ENCODE results near the gene ZDHHC7.
"Not testable (repeated sequence)": the region's sequence is repeated elsewhere in the genome, so short reads cannot be mapped to it uniquely, and the experiment has no call there.

The ZDHHC7 gene

DNA sequence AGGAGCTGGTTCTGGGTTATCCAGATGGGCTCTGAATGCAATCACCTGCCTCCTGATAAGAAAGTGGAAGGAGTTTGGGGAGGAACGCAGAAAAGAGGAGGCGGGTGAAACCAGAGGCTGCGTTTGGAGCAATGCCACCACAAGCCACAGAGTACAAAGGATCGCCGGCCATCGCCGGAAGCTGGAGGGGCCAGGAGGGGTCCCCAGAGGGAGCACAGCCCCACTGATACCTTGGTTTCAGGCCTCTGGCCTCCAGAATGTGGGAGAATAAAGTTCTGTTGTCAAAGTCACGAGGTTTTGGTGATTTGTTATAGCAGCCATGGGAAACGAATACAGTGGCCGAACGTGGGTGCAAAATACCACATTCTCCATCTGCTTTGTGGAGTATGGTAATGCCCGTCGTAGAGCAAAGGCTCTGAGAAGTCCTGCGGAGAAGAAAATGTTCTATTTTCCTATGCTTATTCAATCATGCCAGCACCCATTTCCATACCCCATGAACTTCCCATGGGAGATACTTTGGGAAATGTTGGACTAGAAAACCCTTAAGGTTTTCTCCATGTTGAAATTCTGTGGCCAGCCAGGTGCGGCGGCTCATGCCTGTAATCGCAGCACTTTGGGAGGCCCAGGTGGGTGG lies 51.4 kb downstream of the ZDHHC7 start:
- DNase-seq: no peak

DNA sequence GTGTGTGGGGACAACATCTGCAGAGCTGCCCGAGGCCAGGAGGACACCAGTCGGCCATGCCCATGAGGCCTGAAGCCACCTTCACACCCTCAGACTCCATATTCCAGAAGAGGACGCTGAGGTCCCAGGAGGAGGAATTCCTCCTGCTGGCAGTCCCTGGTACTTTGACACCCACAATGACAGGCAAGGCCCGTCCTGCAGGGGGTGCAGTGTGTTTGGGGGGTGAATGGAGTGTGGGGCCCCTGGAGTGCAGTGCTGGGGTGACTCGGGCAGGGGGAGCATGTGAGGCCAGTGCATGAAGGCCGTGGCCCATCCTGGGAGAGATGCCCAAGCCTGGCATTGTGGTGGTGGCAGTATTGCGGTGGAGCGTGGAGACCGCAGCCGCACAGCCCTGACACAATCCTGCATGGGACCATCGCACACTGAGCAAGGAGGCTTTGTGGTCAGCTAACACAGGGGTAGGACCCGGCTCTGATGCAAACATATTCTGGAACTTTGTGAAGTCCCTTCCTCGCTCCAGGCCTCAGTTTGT lies 52.2 kb downstream of the ZDHHC7 start:
- no peak for DNase-seq

DNA sequence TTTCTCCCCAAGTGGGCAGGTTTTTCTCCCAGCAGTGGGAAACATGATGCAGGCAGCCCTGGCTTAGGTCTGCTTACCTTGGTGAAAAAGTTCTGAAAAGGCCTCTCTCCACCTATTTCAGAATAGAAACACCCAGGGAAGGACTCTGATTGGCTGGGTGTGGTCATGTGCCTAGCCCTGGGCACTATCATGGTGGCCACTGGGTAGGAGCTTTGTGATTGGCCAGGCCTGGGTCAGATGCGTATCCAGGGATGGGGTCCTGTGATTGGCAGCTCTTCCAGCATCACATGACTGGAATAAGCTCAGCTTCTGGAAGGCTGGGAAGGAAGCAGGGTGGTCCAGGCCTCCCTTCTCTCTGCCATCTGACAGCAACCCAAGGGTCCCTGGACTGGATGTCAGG lies 53.5 kb downstream of the ZDHHC7 start:
- DNase-seq: no peak

DNA sequence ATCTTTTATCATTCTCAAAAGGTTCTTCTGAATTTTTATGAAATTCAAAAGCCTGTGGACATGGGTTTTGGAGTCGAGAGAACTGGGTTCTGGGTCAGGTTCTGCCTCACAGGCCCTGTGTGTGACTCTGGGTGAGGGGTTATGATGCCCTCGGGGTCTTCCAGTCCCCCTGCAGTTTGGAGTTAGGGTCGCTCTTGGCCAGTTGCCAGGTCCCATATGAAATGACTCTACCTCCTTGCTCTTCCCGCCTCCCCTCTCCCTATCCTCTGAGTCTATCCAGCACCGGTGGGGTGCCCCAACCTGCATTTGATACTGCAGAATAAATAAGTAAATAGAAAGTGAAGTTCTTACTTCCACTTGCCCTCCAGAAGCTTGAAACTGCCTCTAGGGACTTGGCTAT lies 54.1 kb downstream of the ZDHHC7 start:
- DNase-seq: no peak

DNA sequence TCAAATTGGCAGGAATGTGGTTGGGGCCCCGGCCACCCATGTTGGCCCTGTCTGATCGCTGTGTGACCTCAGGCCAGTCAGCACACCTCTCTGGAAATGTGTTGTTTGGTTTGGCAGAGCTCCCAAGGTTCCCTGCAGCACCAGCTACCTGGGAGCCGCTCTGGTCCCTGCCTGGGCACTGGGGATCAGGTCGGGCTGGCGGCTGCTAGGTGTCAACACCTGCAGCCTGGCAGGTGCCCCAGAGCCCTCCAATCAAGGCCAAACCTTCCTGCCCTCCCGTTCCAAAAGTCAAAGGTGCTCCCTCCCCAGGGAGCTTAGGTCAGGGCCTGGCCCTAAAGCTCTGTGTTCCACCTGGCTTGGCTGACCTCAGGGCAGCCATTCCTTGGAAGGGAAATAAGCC lies 55.9 kb downstream of the ZDHHC7 start:
- no peak for DNase-seq

DNA sequence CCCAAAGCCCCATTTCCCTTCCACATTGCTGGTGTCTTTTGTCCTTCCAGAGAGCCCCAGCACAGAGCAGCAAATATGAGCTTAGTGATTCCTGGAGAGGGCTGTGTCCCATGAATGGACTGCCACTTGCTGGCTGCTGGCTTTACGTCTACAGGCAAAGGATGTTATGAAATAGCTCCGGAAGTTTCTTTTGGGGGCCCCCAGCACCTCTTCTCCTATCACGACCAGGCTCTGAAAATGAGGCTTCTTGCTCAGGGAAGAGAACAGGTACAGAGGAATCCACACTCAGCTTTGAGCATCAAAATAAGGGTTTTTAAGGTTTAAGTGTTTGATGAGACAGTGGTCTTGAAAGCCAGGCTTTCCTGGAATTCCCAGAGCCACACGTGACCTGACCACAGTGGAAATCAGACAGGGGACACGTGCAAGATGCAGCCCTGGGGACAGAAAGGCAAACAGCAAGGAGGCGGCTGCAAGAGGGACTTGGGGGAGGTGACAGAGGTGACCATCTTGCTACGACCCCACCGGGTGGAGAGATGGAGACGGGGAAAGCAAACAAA lies 58.1 kb downstream of the ZDHHC7 start:
- DNase-seq: no peak

DNA sequence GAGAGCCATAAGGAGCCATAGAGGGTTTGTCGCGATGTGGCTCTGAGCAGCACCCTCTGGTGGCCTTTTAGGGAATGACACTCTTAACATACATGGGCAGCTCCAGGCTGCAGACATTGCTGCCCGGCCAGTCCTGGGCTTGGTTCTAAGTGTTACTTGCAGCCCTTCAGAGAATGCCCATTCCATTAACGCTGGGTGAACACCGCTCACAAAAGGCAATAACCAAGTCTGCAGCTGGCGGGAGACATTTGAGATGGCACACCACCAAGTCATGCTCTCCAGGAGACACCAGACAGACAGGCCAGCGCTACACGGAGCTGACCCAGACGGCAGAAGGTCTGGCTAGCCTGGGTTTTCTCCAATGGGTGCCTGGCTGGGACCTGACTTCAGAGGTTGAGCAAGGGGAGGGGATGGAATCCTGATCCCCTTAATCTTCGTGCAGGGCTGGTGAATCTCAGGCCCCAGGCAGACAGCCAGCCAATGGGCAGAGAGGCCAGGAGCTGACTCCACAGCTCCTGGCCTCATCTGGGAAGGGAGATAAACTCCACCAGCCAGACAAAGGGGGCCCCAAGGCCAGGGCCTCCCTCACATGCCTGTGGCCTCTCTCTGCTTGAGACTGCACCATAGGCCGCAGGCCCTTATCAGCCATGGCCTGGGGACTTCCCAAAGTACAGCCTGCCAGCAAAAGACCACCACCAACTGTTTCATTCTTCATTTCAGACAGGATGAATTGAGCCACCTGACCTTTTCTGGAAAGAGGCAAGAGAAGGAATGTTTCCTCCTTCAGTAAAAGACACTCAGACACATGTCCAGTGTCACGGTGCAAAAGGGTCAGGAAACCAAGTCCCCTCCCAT lies 58.8 kb downstream of the ZDHHC7 start:
- DNase-seq: peak; percentile 79

DNA sequence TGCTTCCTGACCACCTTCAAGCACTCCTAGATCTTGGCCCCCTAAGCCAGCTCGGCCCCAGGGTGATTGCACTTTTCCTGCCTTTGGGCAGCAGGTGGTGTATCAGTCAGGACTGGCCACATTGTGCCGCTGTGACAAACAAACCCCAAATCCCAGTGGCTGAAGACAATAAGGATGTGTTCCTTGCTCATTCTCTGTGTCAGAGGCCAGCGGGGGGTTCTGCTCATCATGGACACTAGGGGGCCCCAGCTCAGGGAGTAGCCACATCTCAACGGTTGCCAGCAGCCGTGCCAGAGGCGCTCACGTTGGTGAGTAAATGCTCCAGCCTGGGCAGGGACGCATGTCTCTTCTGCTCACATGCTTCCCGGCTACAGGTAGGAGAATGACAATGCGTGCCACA lies 60.4 kb downstream of the ZDHHC7 start:
- DNase-seq: peak; percentile 61

DNA sequence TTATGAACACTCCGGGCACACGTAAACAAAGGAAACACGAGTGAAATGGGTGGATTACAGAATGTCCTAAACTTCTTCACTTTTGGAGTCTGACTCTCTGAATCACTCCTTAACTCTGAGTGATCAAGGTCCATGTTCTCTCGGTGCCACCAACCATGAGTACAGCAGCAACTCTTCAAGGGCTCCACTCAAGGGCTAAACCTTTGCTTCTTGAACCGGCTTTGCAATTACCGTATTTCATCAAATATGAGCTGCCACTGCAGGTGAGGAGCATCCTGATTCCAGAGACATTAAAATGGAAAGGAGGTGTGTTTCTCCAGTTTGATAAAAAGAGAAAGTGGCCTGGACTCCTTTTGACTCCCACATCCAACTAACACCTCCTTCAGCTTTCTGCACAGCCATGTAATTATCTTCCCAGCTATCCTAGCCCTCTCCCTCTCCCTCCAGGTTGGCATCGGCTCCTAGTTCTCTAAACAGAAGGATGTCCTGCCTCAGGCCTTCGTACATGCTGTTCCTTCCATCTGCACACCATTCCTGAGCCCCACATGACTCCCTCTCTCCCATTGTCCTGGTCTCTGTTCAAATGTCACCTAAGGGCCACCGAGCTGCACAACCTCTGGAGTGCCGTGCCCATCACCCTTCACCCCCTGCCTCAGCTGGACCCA lies 61.4 kb downstream of the ZDHHC7 start:
- no peak for DNase-seq

DNA sequence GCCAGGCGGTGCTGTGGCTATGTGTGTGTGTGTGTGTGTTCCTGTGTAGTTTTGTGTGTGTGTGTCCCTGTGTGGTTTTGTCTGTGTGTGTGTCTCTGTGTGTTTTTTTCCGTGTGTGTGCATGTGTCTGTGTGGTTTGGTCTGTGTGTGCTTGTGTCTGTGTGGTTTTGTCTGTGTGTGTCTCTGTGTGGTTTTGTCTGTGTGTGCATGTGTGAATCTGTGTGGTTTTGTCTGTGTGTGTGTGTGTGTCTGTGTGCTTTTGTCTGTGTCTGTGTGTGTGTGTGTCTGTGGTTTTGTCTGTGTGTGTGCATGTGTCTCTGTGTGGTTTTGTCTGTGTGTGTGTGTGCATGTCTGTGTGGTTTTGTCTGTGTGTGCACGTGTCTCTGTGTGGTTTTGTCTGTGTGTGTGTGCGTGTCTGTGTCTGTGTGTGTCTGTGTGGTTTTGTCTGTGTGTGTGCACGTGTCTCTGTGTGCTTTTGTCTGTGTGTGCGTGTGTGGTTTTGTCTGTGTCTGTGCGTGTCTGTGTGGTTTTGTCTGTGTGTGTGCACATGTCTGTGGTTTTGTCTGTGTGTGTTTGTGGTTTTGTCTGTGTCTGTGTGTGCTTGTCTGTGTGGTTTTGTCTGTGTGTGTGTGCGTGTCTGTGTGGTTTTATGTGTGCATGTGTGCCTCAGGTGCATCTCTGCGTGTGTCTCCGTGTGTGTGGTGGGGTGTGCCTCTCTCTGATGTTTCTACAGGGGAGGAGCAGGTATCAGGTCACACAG lies 62.3 kb downstream of the ZDHHC7 start:
- no peak for DNase-seq

DNA sequence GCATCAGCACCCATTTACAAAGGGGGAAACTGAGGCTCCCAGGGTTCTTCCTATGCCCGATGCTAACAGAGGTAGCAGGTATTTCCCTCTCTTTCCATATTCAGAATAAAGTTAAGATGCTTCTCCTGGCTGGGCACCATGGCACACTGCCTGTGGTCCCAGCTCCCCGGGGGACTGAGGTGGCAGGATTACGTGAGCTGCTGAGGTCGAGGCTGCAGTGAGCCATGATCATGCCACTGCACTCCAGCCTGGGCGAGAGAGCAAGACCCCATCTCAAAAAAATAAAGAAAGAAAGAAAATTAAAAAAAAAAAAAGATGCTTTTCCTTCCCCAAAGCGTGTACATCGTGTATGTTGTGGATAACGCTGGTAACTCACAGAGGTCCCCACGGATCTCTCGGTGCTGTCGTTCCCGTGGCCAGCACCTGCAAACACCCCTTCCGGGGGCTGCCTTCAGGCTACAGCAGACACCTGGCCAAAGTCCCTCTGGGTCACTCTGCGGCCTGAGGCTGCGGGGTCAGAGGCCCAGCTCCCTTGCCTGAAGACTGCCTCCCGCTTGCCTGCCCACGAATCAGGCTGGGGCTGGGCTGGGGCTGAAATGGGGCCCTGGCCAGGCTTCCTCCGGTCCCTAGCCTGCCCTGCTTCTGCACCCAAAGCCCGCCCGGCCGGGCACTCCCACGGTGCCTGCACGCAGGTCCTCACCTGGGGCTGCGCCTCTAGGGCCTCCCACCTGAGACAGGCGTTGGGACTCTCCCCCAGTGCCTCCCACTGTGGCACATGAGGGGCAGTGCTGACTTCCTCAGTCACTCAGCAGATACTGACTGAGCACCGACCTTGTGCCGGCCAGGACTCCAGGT lies 63.1 kb downstream of the ZDHHC7 start:
- no peak for DNase-seq

DNA sequence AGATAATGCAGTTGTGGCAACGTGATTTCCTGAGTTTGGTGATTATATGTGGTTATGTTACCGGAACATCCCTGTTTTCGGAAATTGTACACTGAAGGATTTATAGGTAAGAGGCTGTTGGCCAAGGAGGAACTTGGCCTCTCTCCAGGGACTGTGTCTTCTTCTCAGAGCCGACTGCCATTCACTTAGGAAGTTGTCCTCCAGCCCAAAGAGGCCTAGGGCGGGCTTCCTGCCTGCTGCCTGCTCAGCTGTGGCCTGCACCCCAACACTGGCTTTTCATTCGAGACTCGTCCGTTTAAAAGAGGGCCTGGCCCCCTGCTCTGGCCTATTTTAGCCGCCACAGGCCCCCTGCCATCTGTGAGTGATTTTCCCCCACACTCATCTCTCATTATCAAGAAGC lies 64.3 kb downstream of the ZDHHC7 start:
- no peak for DNase-seq

DNA sequence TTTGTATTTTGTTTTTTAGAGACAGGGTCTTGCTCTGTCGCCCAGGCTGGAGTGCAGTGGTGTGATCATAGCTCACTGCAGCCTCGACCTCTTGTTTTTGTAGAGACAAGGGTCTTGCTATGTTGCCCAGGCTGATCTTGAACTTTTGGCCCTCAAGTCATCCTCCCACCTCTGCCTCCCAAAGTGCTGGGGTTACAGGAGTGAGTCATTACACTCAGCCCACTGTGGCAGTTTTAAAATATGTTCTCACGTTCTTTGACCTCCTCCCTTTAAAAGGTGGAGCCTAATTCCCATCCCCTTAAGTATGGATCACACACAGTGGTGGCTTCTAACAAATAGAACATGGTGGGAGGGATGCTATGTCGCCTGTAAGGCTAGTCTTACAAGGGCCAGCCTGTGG lies 67.7 kb downstream of the ZDHHC7 start:
- DNase-seq: no peak

DNA sequence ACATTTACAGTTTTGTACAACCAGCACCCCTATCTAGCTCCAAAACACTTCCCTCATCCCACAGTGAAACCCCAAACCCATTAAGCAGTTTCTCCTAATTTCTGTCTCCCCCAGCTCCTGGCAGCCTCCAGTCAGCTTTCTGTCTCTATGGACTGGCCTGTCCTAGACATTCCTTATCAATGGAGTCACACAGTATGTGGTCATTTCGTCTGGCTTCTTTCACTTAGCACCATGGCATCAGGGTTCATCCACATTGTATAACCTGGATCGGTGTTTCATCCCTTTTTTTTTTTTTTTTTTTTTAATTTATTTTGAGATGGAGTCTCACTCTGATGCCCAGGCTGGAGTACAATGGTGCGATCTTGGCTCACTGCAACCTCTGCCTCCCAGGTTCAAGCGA lies 68.5 kb downstream of the ZDHHC7 start:
- DNase-seq: no peak

DNA sequence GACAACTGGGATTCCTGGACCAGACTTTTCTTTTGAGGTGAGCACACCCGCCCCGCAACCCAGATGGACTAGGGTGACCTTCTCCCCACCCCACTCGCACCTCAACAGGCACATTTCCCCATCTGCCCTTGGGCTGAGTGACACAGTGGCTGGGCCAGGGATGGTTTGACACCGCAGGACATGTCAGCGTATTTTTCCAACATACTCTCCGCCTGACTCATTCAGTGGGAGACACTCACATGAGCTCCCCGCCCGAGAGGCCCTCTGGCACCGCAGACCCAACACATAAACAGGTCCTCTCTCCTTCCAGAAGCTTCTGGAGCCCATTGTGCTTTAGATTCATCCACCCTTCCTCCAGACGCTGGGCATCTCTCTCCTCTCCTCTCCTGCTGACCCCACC lies 69.4 kb downstream of the ZDHHC7 start:
- no peak for DNase-seq

DNA sequence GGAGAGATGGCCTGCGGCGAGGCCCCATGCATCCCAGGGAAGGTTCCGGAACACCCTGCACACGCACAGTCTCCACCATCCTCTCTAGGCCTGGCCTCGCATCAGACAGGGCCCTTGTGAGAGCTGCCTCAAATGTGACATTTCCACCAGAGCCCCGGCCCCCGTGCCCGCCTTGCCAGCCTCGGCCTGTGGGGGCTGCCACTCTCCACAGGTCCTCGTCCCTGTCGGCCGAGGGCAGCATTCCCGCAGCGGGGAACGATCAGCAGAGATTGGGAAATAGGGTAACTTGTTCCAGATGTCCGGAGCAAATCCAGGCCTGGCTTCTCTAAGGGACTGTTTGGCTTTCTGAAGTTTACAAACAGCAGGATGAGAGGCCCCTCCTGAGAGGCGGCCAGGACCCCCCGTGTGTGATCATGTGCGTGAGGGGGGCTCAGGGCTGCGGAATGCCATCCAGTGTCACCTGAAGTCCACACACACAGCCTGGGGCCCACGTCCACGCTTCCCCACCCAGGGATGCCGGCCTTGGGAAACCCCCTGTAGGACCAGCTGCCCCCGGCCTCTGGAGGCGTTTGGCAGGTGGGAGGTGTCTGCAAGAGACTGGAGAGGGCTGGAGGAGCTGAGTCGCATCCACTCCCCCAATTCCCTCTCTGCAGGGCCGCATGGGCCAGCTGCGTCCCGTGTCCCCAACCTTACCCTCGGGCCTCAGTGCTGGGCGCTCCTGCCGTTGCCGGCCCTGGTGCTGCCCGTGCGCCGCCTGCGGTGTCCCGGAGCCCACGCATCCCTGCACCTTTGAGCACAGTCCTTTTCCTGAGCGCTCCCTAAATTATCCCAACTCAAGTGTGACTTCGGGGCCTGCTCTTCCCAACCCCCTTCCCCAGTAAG lies 70.4 kb downstream of the ZDHHC7 start:
- no peak for DNase-seq

DNA sequence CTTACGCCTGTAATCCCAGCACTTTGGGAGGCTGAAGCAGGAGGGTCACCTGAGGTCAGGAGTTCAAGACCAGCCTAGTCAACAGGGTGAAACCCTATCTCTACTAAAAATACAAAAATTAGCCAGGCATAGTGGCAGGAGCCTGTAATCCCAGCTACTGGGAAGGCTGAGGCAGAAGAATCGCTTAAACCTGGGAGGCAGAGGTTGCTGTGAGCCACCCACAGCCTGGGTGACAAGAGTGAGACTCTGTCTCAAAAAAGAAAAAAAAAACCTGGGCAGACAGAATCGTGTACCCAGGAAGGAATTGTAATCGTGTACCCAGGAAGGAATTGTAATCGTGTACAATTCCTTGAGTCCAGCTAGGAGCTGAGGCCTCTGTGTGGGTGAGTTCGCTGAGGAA lies 72.7 kb downstream of the ZDHHC7 start:
- DNase-seq: not testable (repeated sequence)

DNA sequence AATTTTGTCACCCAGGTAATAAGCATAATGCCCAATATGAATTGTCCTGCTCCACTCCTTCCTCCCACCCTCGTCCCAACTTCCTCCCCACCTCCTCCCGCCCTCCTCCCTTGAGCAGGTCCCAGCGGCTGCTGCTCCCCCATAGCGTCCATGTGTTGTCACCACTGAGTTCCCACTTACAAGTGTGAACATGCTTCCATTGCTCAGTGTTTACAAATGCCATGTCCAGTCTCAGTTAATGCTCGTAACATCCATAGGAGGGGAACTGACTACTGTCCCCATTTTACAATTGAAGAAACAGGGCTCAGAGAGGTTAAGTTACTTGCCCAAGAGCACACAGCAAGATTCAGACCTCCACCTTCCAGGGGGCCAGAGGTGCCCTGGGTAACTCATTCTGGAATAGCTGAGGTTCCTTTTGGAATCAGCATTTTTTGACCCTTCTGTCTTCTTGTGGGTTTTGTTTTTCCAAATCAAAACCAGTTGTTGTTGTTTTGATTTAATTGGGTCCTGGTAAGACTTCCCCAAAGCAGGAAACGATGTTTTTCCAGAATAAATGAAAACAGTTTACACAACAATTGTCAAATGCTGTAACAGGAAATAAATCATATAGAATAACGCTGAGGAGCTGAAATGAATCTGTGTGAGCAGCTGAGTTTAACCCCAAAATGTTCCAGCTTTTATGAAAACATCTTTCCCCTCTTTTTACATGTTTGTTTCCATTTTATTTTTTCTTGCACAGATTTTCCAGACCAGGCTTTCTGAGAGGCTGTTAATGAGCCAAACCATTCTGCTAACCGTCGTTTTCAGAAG lies 73.9 kb downstream of the ZDHHC7 start:
- DNase-seq: no peak

DNA sequence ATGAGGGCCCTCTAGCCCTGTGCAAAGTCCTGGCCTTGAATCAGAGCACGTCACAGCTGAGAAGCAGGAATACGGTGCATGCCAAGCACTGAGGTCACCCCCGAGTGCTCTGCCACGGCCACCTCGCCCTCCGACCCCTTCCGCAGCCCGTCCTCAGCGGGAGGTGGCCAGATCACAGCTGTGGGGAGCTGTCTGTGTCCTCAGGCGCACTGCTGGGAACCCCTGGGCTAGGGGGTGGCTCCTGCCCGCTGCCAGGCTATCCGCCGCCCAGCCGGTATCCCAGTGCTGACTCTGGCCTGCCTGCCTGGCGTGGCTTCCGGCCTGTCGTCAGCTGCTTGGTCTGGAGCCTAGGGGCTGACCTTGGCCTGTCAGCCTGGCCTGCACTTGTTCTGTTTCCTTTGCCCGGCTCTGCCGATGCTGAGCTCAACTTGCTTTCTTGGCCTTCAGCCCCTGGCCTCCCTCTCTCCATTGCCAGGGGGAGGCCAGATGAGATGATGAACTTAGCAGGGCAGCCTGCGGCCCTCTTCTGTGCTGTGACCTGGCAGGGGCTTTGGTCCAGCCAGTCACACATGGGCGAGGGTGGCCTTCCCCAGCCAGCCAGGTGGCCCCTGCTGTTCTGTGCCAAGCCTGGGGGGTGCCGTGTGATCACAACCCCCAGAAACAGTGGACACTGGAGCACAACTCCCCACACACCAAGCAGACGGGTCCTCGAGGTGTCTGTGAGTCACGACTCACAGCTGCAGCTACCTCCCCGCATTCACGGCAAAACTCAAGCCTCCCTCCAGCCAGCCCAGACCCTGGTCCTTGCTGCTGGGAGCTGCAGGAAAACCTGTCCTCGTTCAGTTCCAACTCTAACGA lies 77.3 kb downstream of the ZDHHC7 start:
- no peak for DNase-seq

Measured in activated CD4-positive, alpha-beta T cell treated with anti-CD3 and anti-CD28 coated beads for 48 hours (primary cell).